ENCODE results near the gene EPN2. TPM values are rescaled to one million over a fixed set of nuclear protein-coding genes. Genes with fewer than 3 reads are reported as not detected.

The EPN2 gene
- total and polyA plus RNA-seq, 2 donors (not counting 1 experiment from before 2014, with no cell fraction given) = 23.8 to 36.0 TPM

DNA sequence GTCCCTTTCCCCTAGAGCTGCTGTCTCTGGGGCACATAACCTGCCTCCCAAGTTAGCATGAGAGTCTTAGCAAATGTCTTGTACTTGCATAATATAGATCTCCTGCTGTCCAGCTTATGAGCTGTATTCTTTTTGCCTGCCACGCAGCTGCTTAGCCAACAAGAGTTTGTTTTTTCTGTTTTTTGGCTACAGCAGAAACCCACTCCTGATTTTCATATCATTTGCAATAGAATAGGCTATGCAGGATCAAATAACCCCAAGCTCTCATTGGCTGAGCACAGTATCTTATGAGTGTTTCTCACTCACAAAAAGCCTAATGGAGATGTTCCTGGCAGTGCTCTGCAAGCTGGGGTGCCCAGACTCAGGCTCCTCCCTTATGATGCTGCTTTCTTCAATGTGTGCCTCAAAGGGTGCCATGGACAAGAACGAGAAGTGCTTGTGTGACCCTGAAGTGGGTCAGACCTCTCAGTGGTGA, 102.2 kb downstream of the EPN2 start:
- TF ChIP-seq, protein P1, sequence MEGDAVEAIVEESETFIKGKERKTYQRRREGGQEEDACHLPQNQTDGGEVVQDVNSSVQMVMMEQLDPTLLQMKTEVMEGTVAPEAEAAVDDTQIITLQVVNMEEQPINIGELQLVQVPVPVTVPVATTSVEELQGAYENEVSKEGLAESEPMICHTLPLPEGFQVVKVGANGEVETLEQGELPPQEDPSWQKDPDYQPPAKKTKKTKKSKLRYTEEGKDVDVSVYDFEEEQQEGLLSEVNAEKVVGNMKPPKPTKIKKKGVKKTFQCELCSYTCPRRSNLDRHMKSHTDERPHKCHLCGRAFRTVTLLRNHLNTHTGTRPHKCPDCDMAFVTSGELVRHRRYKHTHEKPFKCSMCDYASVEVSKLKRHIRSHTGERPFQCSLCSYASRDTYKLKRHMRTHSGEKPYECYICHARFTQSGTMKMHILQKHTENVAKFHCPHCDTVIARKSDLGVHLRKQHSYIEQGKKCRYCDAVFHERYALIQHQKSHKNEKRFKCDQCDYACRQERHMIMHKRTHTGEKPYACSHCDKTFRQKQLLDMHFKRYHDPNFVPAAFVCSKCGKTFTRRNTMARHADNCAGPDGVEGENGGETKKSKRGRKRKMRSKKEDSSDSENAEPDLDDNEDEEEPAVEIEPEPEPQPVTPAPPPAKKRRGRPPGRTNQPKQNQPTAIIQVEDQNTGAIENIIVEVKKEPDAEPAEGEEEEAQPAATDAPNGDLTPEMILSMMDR (conservative IDR thresholded peaks at IDR 0.05 in 1 of 2, IDR thresholded peaks at IDR 0.05 in 1 of 2; ENCODE audit: low read depth in 1 of 2, low read length in 2 of 2) = no peak
- TF ChIP-seq EZH2 (IDR thresholded peaks at IDR 0.05; ENCODE audit: low read length, missing control alignments) = no peak
- peak in 1 of 2 donors; percentile 51 for DNase-seq (ENCODE audit: low read depth in 2 of 2)

DNA sequence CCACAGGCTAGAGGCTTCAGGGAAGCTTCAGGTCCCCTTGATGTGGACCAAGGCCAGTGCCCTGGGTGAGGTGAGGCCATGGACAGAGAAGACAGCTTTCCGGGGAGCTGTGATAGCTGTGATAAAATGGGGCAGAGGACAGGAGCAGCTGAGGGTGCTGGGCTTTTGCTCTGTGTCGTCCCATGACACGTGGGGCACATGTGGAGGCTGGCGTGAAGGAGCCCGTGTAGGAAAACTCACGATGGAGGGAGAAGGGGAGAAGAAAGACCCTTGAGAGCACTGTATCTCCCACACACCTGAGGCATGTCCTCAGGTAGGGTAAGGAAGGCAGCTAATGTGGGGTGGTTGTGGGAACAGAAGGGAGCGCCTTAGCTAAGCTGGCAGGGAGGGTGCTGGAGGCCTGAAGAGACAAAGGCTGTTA, 104.1 kb downstream of the EPN2 start:
- no peak for DNase-seq (ENCODE audit: low read depth in 2 of 2)
- H2AFZ ChIP-seq (ENCODE audit: low read length) = no peak overlapping the region
- no peaks in the 10 kb centered on the region for H3K27me3 ChIP-seq (ENCODE audit: control insufficient read depth, insufficient read depth, low read length)

More for the DNA sequence above, 102.2 kb downstream of the EPN2 start:
- Histone ChIP-seq H3K27ac (ENCODE audit: insufficient read depth, low read length) (no peak overlapping the region), H3K4me2 (ENCODE audit: extremely low read depth, insufficient read depth, low read length) (no peak overlapping the region), H3K4me1 (ENCODE audit: control insufficient read depth, extremely low read depth, insufficient read depth, low read length) (peaks cover 12% of the 10 kb centered on the region), H3K9me3 (ENCODE audit: control insufficient read depth, insufficient read depth, low read depth, low read length) (no peaks in the 10 kb centered on the region), H3K36me3 (ENCODE audit: control insufficient read depth, insufficient read depth, low read length) (peaks cover 3% of the 10 kb centered on the region), H3K4me3 (replicated peaks in 1 of 4; ENCODE audit: control extremely low read depth in 1 of 4, insufficient read depth in 1 of 4, low read depth in 3 of 4, low read length in 4 of 4) (no peak overlapping the region), H3K27me3 (ENCODE audit: control insufficient read depth, insufficient read depth, low read length) (no peaks in the 10 kb centered on the region), H2AFZ (ENCODE audit: low read length) (no peak overlapping the region), H4K20me1 (ENCODE audit: control insufficient read depth, extremely low read depth, insufficient read depth, low read length) (no peaks in the 10 kb centered on the region), H3K79me2 (ENCODE audit: control insufficient read depth, insufficient read depth, low read length) (no peaks in the 10 kb centered on the region), H3K9ac (ENCODE audit: insufficient read depth, low read length) (no peak overlapping the region)

DNA sequence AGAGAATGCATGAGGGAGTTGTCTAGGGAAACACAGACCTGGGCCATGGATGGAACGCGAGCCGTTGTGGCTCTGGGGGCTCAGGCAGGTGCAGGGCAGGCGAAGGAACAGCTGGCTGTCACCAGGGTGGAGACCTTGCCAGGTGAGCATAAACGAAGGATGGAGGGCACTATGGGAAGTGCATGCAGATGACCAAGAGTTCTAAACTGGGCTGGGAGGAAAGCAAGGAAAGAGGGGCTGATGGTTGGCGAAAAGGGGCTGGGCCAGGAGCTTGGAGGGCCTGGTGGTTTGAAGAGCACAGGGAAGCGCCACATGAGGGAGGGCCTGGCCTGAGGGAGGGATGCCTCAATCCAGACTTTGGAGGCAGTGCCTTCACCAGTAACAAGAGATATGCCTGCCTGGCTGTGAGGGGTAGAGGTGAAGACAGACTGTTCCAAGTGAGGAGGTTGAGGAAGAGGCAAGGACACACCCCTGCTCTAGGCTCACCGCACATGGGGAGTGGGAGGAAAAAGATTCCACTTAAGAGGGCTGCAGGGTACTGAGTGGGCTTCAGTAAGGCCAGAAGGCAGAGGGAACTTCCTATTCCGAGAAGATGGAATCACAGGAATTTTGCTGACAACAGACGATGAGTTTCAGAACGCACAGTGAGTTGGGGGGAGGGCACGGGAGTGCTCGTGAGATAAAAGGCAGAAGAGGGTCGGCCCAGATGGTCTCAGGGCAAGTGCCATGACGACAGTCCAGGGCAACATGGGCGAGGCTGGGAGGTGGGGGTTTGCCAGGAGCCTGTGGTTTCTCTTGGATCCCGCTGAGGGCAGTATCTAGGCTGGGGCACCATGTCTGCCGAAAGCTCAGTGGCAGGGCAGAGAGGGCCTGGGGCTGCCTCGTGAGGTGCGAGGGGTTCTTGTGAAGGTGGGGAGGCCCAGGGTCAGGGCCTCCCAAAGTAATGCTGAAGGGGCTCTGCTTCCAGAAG, 104.8 kb downstream of the EPN2 start:
- DNase-seq (ENCODE audit: low read depth in 2 of 2) = peak; percentile 38 to 39
- H3K79me2 ChIP-seq (ENCODE audit: control insufficient read depth, insufficient read depth, low read length) = no peaks in the 10 kb centered on the region
- H3K9me3 ChIP-seq (ENCODE audit: control insufficient read depth, insufficient read depth, low read depth, low read length) = no peaks in the 10 kb centered on the region
- no peaks in the 10 kb centered on the region for H4K20me1 ChIP-seq (ENCODE audit: control insufficient read depth, extremely low read depth, insufficient read depth, low read length)
- H3K27ac ChIP-seq (ENCODE audit: insufficient read depth, low read length) = no peak overlapping the region
- H3K4me3 ChIP-seq (replicated peaks in 1 of 4; ENCODE audit: control extremely low read depth in 1 of 4, insufficient read depth in 1 of 4, low read depth in 3 of 4, low read length in 4 of 4) = no peak overlapping the region
- H3K4me1 ChIP-seq (ENCODE audit: control insufficient read depth, extremely low read depth, insufficient read depth, low read length) = peaks cover 25% of the 10 kb centered on the region
- no peaks in the 10 kb centered on the region for H3K27me3 ChIP-seq (ENCODE audit: control insufficient read depth, insufficient read depth, low read length)
- TF ChIP-seq, protein P1 (conservative IDR thresholded peaks at IDR 0.05 in 1 of 2, IDR thresholded peaks at IDR 0.05 in 1 of 2; ENCODE audit: low read depth in 1 of 2, low read length in 2 of 2) = no peak
- TF ChIP-seq EZH2 (IDR thresholded peaks at IDR 0.05; ENCODE audit: low read length, missing control alignments) = no peak
- H3K4me2 ChIP-seq (ENCODE audit: extremely low read depth, insufficient read depth, low read length) = no peak overlapping the region
- H3K9ac ChIP-seq (ENCODE audit: insufficient read depth, low read length) = no peak overlapping the region
- no peaks in the 10 kb centered on the region for H3K36me3 ChIP-seq (ENCODE audit: control insufficient read depth, insufficient read depth, low read length)
- H2AFZ ChIP-seq (ENCODE audit: low read length) = no peak overlapping the region

More for the DNA sequence above, 104.1 kb downstream of the EPN2 start:
- Histone ChIP-seq H3K4me3 (replicated peaks in 1 of 4; ENCODE audit: control extremely low read depth in 1 of 4, insufficient read depth in 1 of 4, low read depth in 3 of 4, low read length in 4 of 4) (no peak overlapping the region), H3K4me2 (ENCODE audit: extremely low read depth, insufficient read depth, low read length) (no peak overlapping the region), H3K9me3 (ENCODE audit: control insufficient read depth, insufficient read depth, low read depth, low read length) (no peaks in the 10 kb centered on the region), H3K79me2 (ENCODE audit: control insufficient read depth, insufficient read depth, low read length) (no peaks in the 10 kb centered on the region), H3K4me1 (ENCODE audit: control insufficient read depth, extremely low read depth, insufficient read depth, low read length) (peaks cover 21% of the 10 kb centered on the region), H3K27ac (ENCODE audit: insufficient read depth, low read length) (no peak overlapping the region), H4K20me1 (ENCODE audit: control insufficient read depth, extremely low read depth, insufficient read depth, low read length) (no peaks in the 10 kb centered on the region), H3K36me3 (ENCODE audit: control insufficient read depth, insufficient read depth, low read length) (peaks cover under 1% of the 10 kb centered on the region), H3K9ac (ENCODE audit: insufficient read depth, low read length) (no peak overlapping the region)
- TF ChIP-seq EZH2 (IDR thresholded peaks at IDR 0.05; ENCODE audit: low read length, missing control alignments) = no peak
- TF ChIP-seq, protein P1 (conservative IDR thresholded peaks at IDR 0.05 in 1 of 2, IDR thresholded peaks at IDR 0.05 in 1 of 2; ENCODE audit: low read depth in 1 of 2, low read length in 2 of 2) = no peak
